Activated T-helper 1 cell treated with Interleukin-2 at 50 U/mL for 16 hours (primary cell): ENCODE data around the gene S100PBP.

Experiments used
- DNase-seq: peaks from one replicate; pipeline ENCODE4 v3.0.0-alpha.2; 2020; ENCODE audit warnings: low read depth

The S100PBP gene

GRCh38 chr1:32817159-32817814 is at the start of gene S100PBP, which contains the start of gene YARS1:
Gene S100PBP, plus strand, starts transcription at chr1:32817653. Its CDS starts 8,447 bp downstream, at chr1:32826100.
Gene YARS1, minus strand, starts transcription at chr1:32817358. Its CDS starts 114 bp downstream, at chr1:32817244.
- DNase-seq: peak; percentile 100

- no peak for DNase-seq
Observed at GRCh38 chr1:32768110-32768850, 49.2 kb upstream of the S100PBP start.

GRCh38 chr1:32769524-32770220 is 47.8 kb upstream of the S100PBP start:
- DNase-seq: no peak

- DNase-seq: no peak
Observed at GRCh38 chr1:32770221-32770731, 47.2 kb upstream of the S100PBP start.

GRCh38 chr1:32770741-32771548 is 46.5 kb upstream of the S100PBP start:
- no peak for DNase-seq

- DNase-seq: no peak
Observed at GRCh38 chr1:32771561-32772280, 45.7 kb upstream of the S100PBP start.

- DNase-seq: no peak
Observed at GRCh38 chr1:32772281-32773017, 45.0 kb upstream of the S100PBP start.

- peak; percentile 58 for DNase-seq
Observed at GRCh38 chr1:32773018-32773763, 44.3 kb upstream of the S100PBP start.

- DNase-seq: no peak
Observed at GRCh38 chr1:32773764-32774463, 43.5 kb upstream of the S100PBP start.

- DNase-seq: no peak
Observed at GRCh38 chr1:32774464-32774808, 43.0 kb upstream of the S100PBP start.

- no peak for DNase-seq
Observed at GRCh38 chr1:32774950-32775634, 42.4 kb upstream of the S100PBP start.

- no peak for DNase-seq
Observed at GRCh38 chr1:32775640-32776337, 41.7 kb upstream of the S100PBP start.

- no peak for DNase-seq
Observed at GRCh38 chr1:32779242-32779641, 38.2 kb upstream of the S100PBP start.

GRCh38 chr1:32780005-32780404 is 37.4 kb upstream of the S100PBP start:
- no peak for DNase-seq

GRCh38 chr1:32780628-32781234 is 36.7 kb upstream of the S100PBP start:
- no peak for DNase-seq

GRCh38 chr1:32782086-32782485 is 35.4 kb upstream of the S100PBP start:
- no peak for DNase-seq

GRCh38 chr1:32783851-32784250 is 33.6 kb upstream of the S100PBP start:
- DNase-seq: no peak
